ENCODE results near the gene B4GALNT3. TPM values are rescaled to one million over a fixed set of nuclear protein-coding genes. Genes with fewer than 3 reads are reported as not detected.
A peak's percentile ranks its signal among the peaks of the same experiment; 100 is the strongest.

Gene B4GALNT3
- total and polyA plus RNA-seq, 10 of the 15 experiments (the other 5 are each of a cell fraction or from before 2014, with no cell fraction given): 0.05 to 4.2 (median 2.7) TPM; not detected in 1

- TF ChIP-seq, protein P1, sequence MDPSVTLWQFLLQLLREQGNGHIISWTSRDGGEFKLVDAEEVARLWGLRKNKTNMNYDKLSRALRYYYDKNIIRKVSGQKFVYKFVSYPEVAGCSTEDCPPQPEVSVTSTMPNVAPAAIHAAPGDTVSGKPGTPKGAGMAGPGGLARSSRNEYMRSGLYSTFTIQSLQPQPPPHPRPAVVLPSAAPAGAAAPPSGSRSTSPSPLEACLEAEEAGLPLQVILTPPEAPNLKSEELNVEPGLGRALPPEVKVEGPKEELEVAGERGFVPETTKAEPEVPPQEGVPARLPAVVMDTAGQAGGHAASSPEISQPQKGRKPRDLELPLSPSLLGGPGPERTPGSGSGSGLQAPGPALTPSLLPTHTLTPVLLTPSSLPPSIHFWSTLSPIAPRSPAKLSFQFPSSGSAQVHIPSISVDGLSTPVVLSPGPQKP (IDR thresholded peaks at IDR 0.05; ENCODE audit: low read depth, low read length): no peak
- no peak for TF ChIP-seq SIX5 (IDR thresholded peaks at IDR 0.05; ENCODE audit: low read depth, low read length, severe bottlenecking)
Observed at GRCh38 chr12:581746-582145, 122.0 kb downstream of the B4GALNT3 start (continued).

DNA sequence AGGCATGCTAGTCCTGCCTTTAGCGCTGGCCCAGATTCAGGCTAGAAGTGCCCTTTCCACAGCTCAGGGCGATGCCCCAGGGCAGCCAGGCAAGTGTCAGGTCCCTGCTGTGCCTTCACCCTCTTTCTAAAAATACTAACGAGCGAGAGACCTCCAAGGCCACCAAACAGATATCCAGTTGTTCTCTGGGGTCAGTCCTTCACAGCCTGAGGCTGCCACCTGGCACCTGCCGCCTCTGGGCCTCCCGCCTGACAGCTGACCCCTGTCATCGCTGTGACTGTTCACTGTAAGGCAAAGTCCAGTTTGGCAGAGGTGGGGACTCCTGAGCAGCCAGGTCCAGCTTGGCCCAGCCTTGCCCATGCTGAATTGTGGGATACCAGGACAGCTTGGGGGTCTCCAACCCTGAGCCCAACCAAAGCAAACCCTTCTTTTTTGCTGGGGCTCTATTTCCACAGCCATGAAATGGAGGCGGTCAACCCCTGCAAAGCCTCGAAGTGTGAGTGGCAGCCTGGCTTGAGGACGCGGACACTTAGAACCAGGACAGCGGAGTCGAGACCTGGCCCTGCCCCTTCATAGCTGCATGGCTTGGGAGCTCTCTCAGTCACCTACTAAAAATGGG lies 123.6 kb downstream of the B4GALNT3 start:
- Histone ChIP-seq H3K4me2 (ENCODE audit: control insufficient read depth, insufficient read depth) (no peak overlapping the region), H4K20me1 (ENCODE audit: control insufficient read depth, insufficient read depth) (no peaks in the 10 kb centered on the region), H3K27ac (ENCODE audit: control insufficient read depth, insufficient read depth) (no peak overlapping the region), H3K79me2 (ENCODE audit: control insufficient read depth, insufficient read depth, low read length) (no peaks in the 10 kb centered on the region), H3K4me3 (no peak overlapping the region), H3K27me3 (replicated peaks in 1 of 2; ENCODE audit: control insufficient read depth in 2 of 2, insufficient read depth in 2 of 2, low read length in 1 of 2) (no peaks in the 10 kb centered on the region), H3K4me1 (ENCODE audit: control insufficient read depth, insufficient read depth, low read length) (peaks cover 12% of the 10 kb centered on the region), H3K9ac (ENCODE audit: control insufficient read depth, insufficient read depth, low read length) (no peak overlapping the region), H2AFZ (ENCODE audit: control insufficient read depth, low read depth, low read length) (no peak overlapping the region), H3K36me3 (ENCODE audit: control insufficient read depth in 2 of 2, insufficient read depth in 2 of 2, low read length in 1 of 2) (no peaks in the 10 kb centered on the region), H3K9me3 (replicated peaks; ENCODE audit: control insufficient read depth, insufficient read depth, low read length) (no peaks in the 10 kb centered on the region; the same call in 2 of the 3 replicates)
- ChIA-PET POLR2A (no interaction called here), CTCF (no interaction called here), RAD21 (ENCODE audit: unreplicated experiment) (no interaction called here), SMC1A (ENCODE audit: uncharacterized antibody, unreplicated experiment) (no interaction called here)
- DNase-seq (ENCODE audit: low read depth, low spot score): no peak
- no TSS peak for BruUV-seq (replicated peaks)
- FAIRE-seq: no peak
- in situ Hi-C loops (cut with MboI) (no loop called here), intact Hi-C loops (cut with micrococcal nuclease; ENCODE audit: unreplicated experiment) (no loop called here)
- TF ChIP-seq ZNF24 (IDR thresholded peaks at IDR 0.05) (peak; percentile 47; the same call in 1 of the 2 replicates), CEBPZ (IDR thresholded peaks at IDR 0.05; ENCODE audit: low read depth, low read length) (no peak)
- TF ChIP-seq, protein P2, sequence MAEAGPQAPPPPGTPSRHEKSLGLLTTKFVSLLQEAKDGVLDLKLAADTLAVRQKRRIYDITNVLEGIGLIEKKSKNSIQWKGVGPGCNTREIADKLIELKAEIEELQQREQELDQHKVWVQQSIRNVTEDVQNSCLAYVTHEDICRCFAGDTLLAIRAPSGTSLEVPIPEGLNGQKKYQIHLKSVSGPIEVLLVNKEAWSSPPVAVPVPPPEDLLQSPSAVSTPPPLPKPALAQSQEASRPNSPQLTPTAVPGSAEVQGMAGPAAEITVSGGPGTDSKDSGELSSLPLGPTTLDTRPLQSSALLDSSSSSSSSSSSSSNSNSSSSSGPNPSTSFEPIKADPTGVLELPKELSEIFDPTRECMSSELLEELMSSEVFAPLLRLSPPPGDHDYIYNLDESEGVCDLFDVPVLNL (IDR thresholded peaks at IDR 0.05; ENCODE audit: low read depth, low read length): no peak
- WGBS (ENCODE audit: insufficient coverage, insufficient replicate concordance, low lambda C conversion rate, missing lambda C conversion rate): 82% methylated on average over 13 of the region's 13 CpGs
- no peak for ATAC-seq

Measured in GM12878 (cell line).